ENCODE results near the gene MRPL48. TPM values are rescaled to one million over a fixed set of nuclear protein-coding genes. Genes with fewer than 3 reads are reported as not detected.

Gene MRPL48
- total and polyA plus RNA-seq, 10 of the 15 experiments (the other 5 are each of a cell fraction or from before 2014, with no cell fraction given): 46.7 to 159 (median 83.4) TPM

DNA sequence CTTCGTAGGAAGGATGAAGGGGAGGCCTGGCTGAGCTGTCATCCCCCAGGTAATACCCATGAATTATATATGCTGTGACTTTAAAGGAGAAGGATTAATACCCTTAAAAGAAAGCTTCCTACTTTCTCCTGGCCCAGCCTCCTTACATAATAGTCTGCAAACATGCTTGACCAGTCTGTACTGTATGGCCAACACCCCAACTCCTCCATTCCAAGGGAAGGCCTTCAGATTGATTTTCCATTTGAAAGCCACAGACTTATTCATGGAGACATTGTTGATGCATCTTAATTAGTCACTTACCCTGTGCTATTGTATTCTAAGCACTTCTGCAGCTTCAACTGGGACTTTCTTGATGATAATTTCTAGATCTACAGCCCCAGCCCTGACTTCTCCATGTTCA, 91.1 kb downstream of the MRPL48 start:
- Histone ChIP-seq H3K27ac (ENCODE audit: control insufficient read depth, insufficient read depth) (no peak overlapping the region), H3K4me2 (ENCODE audit: control insufficient read depth, insufficient read depth) (no peak overlapping the region), H4K20me1 (ENCODE audit: control insufficient read depth, insufficient read depth) (no peaks in the 10 kb centered on the region), H3K79me2 (ENCODE audit: control insufficient read depth, insufficient read depth, low read length) (peaks cover 41% of the 10 kb centered on the region), H3K4me3 (no peak overlapping the region), H3K27me3 (replicated peaks in 1 of 2; ENCODE audit: control insufficient read depth in 2 of 2, insufficient read depth in 2 of 2, low read length in 1 of 2) (no peaks in the 10 kb centered on the region), H3K36me3 (ENCODE audit: control insufficient read depth in 2 of 2, insufficient read depth in 2 of 2, low read length in 1 of 2) (no peaks in the 10 kb centered on the region; a peak in 2 of 4 replicates), H2AFZ (ENCODE audit: control insufficient read depth, low read depth, low read length) (no peak overlapping the region), H3K4me1 (ENCODE audit: control insufficient read depth, insufficient read depth, low read length) (no peaks in the 10 kb centered on the region), H3K9ac (ENCODE audit: control insufficient read depth, insufficient read depth, low read length) (no peak overlapping the region), H3K9me3 (replicated peaks; ENCODE audit: control insufficient read depth, insufficient read depth, low read length) (no peaks in the 10 kb centered on the region)
- ChIA-PET CTCF (interaction anchor here (0.9 to 1.7 kb wide), 2 partner anchors 10 to 166 kb away, joined by 3 to 5 read pairs; no protein-coding TSS in a partner anchor), SMC1A (ENCODE audit: uncharacterized antibody, unreplicated experiment) (interaction anchor here (1.0 to 1.2 kb wide), 2 partner anchors 9 to 85 kb away, joined by 3 read pairs; no protein-coding TSS in a partner anchor), RAD21 (ENCODE audit: unreplicated experiment) (no interaction called here), POLR2A (interaction anchor here (0.5 kb wide), 1 partner anchor 51 kb away, joined by 3 read pairs; no protein-coding TSS in a partner anchor)
- DNase-seq (ENCODE audit: low read depth, low spot score): no peak
- intact Hi-C loops (cut with micrococcal nuclease; ENCODE audit: unreplicated experiment): no loop called here
- no peak for TF ChIP-seq ZNF274 (IDR thresholded peaks at IDR 0.05; ENCODE audit: insufficient read depth, insufficient read length)
- no peak for TF ChIP-seq KLF5 (IDR thresholded peaks at IDR 0.05; ENCODE audit: partially characterized antibody)
- TF ChIP-seq ETV6 (conservative IDR thresholded peaks at IDR 0.05 in 1 of 2, IDR thresholded peaks at IDR 0.05 in 1 of 2; ENCODE audit: borderline replicate concordance in 1 of 2, low read depth in 1 of 2): no peak
- no peak for TF ChIP-seq ZNF24 (IDR thresholded peaks at IDR 0.05)
- no peak for TF ChIP-seq NFIC (IDR thresholded peaks at IDR 0.05; ENCODE audit: low read depth, low read length)
- no peak for TF ChIP-seq YBX1 (IDR thresholded peaks at IDR 0.05)
- TF ChIP-seq FOS (IDR thresholded peaks at IDR 0.05; ENCODE audit: borderline replicate concordance, extremely low read depth, insufficient read length): no peak
- TF ChIP-seq CREM (IDR thresholded peaks at IDR 0.05; ENCODE audit: low read depth): no peak
- TF ChIP-seq TBL1XR1 (IDR thresholded peaks at IDR 0.05; ENCODE audit: low read depth, low read length): no peak
- no peak for TF ChIP-seq RAD51 (IDR thresholded peaks at IDR 0.05)
- no peak for TF ChIP-seq ZBED1 (IDR thresholded peaks at IDR 0.05; ENCODE audit: borderline replicate concordance)
- TF ChIP-seq JUNB (IDR thresholded peaks at IDR 0.05): no peak
- TF ChIP-seq IKZF1 (conservative IDR thresholded peaks at IDR 0.05): no peak
- no peak for TF ChIP-seq EGR1 (IDR thresholded peaks at IDR 0.05; ENCODE audit: borderline replicate concordance in 1 of 2, low read depth in 2 of 2, low read length in 2 of 2)
- TF ChIP-seq BRCA1 (IDR thresholded peaks at IDR 0.05; ENCODE audit: low read depth, low read length): no peak
- TF ChIP-seq, protein P1, sequence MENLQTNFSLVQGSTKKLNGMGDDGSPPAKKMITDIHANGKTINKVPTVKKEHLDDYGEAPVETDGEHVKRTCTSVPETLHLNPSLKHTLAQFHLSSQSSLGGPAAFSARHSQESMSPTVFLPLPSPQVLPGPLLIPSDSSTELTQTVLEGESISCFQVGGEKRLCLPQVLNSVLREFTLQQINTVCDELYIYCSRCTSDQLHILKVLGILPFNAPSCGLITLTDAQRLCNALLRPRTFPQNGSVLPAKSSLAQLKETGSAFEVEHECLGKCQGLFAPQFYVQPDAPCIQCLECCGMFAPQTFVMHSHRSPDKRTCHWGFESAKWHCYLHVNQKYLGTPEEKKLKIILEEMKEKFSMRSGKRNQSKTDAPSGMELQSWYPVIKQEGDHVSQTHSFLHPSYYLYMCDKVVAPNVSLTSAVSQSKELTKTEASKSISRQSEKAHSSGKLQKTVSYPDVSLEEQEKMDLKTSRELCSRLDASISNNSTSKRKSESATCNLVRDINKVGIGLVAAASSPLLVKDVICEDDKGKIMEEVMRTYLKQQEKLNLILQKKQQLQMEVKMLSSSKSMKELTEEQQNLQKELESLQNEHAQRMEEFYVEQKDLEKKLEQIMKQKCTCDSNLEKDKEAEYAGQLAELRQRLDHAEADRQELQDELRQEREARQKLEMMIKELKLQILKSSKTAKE (IDR thresholded peaks at IDR 0.05; ENCODE audit: low read depth, poor library complexity, severe bottlenecking): no peak
- TF ChIP-seq MYC (IDR thresholded peaks at IDR 0.05; ENCODE audit: insufficient read depth, insufficient read length, insufficient replicate concordance, low read length, severe bottlenecking): no peak
- no peak for TF ChIP-seq SMARCA5 (IDR thresholded peaks at IDR 0.05)
- TF ChIP-seq YY1 (IDR thresholded peaks at IDR 0.05; ENCODE audit: low read depth, low read length): no peak
- TF ChIP-seq, protein P2, sequence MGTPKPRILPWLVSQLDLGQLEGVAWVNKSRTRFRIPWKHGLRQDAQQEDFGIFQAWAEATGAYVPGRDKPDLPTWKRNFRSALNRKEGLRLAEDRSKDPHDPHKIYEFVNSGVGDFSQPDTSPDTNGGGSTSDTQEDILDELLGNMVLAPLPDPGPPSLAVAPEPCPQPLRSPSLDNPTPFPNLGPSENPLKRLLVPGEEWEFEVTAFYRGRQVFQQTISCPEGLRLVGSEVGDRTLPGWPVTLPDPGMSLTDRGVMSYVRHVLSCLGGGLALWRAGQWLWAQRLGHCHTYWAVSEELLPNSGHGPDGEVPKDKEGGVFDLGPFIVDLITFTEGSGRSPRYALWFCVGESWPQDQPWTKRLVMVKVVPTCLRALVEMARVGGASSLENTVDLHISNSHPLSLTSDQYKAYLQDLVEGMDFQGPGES (IDR thresholded peaks at IDR 0.05): no peak
- ATAC-seq: no peak
- WGBS (ENCODE audit: insufficient coverage, insufficient replicate concordance, low lambda C conversion rate, missing lambda C conversion rate): 33% methylated on average over 1 of the region's 1 CpG
- BruUV-seq (replicated peaks): no TSS peak
- no peak for FAIRE-seq
- in situ Hi-C loops (cut with MboI): no loop called here
